HepG2 (cell line): ENCODE results near the gene AQP5. TPM values are rescaled to one million over a fixed set of nuclear protein-coding genes. Genes with fewer than 3 reads are reported as not detected.

Source experiments
- ASH2L ChIP-seq: fragments of 300-600, 200-600 bp; sonication (generic); IDR thresholded peaks from 2 replicates; pipeline ENCODE4 v1.7.0; 2017; ENCODE audit warnings: low read depth, mild to moderate bottlenecking, moderate library complexity, mixed read lengths, low read length; ENCODE audit not compliant: insufficient read length
- HNRNPK ChIP-seq: fragments of 200-400 bp; formaldehyde crosslinking; IDR thresholded peaks from 2 replicates; pipeline ENCODE4 v1.6.1; 2018; ENCODE audit warnings: low read length, low read depth, moderate library complexity, mild to moderate bottlenecking; ENCODE audit not compliant: poor library complexity, severe bottlenecking
- KLF9 ChIP-seq: IDR thresholded peaks from 2 replicates; pipeline ENCODE4 v1.6.1; 2016; ENCODE audit warnings: low read depth
- MAF1 ChIP-seq: sonication (generic); formaldehyde crosslinking; IDR thresholded peaks from 2 replicates; pipeline ENCODE4 v1.5.0; 2020; ENCODE audit warnings: missing genetic modification reagents, borderline replicate concordance
- NFATC3 ChIP-seq: sonication (generic); formaldehyde crosslinking; IDR thresholded peaks from 2 replicates; pipeline ENCODE4 v1.5.1; 2020; ENCODE audit warnings: mild to moderate bottlenecking, missing genetic modification reagents
- SP4 ChIP-seq: sonication (generic); formaldehyde crosslinking; IDR thresholded peaks from 2 replicates; pipeline ENCODE4 v1.8.1; 2023; ENCODE audit warnings: mild to moderate bottlenecking, missing genetic modification reagents
- TEAD2 ChIP-seq: sonication (generic); formaldehyde crosslinking; IDR thresholded peaks from 2 replicates; pipeline ENCODE4 v1.9.0; 2021; ENCODE audit warnings: missing genetic modification reagents
- TRIM24 ChIP-seq: sonication (generic); formaldehyde crosslinking; IDR thresholded peaks from 2 replicates; pipeline ENCODE4 v1.8.0; 2022; ENCODE audit warnings: mild to moderate bottlenecking, missing genetic modification reagents
- ZFP36 ChIP-seq: fragments of 150-350 bp; IDR thresholded peaks from 2 replicates; pipeline ENCODE4 v1.6.1; 2018; ENCODE audit warnings: borderline replicate concordance, low read length, low read depth; ENCODE audit not compliant: partially characterized antibody
- ZMAT3 ChIP-seq: sonication (generic); formaldehyde crosslinking; conservative IDR thresholded peaks from 2 replicates; pipeline ENCODE4 v1.7.0; 2021; ENCODE audit warnings: missing genetic modification reagents
- ZMYM2 ChIP-seq: sonication (generic); formaldehyde crosslinking; IDR thresholded peaks from 2 replicates; pipeline ENCODE4 v1.8.0; 2022; ENCODE audit warnings: mild to moderate bottlenecking, missing genetic modification reagents
- ZNF264 ChIP-seq: sonication (generic); formaldehyde crosslinking; IDR thresholded peaks from 2 replicates; pipeline ENCODE4 v1.4.0; 2020; ENCODE audit warnings: missing genetic modification reagents
- ZNF430 ChIP-seq: sonication (generic); formaldehyde crosslinking; IDR thresholded peaks from 2 replicates; pipeline ENCODE4 v1.9.0; 2021; ENCODE audit warnings: mild to moderate bottlenecking, missing genetic modification reagents
- ZNF446 ChIP-seq: sonication (generic); formaldehyde crosslinking; IDR thresholded peaks from 2 replicates; pipeline ENCODE4 v1.5.0; 2020; ENCODE audit warnings: mild to moderate bottlenecking, missing genetic modification reagents
- ZNF552 ChIP-seq: sonication (generic); formaldehyde crosslinking; IDR thresholded peaks from 2 replicates; pipeline ENCODE4 v1.9.0; 2022; ENCODE audit warnings: missing genetic modification reagents, mild to moderate bottlenecking, borderline replicate concordance
- ZNF781 ChIP-seq: sonication (generic); formaldehyde crosslinking; IDR thresholded peaks from 2 replicates; pipeline ENCODE4 v1.5.1; 2020; ENCODE audit warnings: borderline replicate concordance, mild to moderate bottlenecking, missing genetic modification reagents; ENCODE audit errors: not compliant biosample characterization
- polyA plus RNA-seq, 8 experiments: library from polyadenylated mRNA; depleted of rRNA in 3 of 8; stranded (reverse) in 7 of 8; unstranded in 1 of 8; fragments of >200 nt; fragmentation: Illumina TruSeq in 4 of 8; extraction: Trizol in 4 of 8; gene quantifications; 2 replicates each; pipeline versions ENCODE4 v1.2.1 to v1.2.3, GENCODE V29; 2011 to 2016; ENCODE audit warnings: low read depth in 4 of 8, missing spikeins in 1 of 8, mixed read lengths in 1 of 8; ENCODE audit not compliant: insufficient read depth in 1 of 8
- total RNA-seq, 5 experiments: library from RNA; depleted of rRNA; stranded (reverse); fragments of >200 nt; fragmentation: Illumina TruSeq; extraction: Trizol; gene quantifications; 2 replicates each; pipeline ENCODE4 v1.2.3, GENCODE V29; 2016; ENCODE audit warnings: low read depth in 1 of 5
- TF ChIP-seq, protein P1 (sequence below): sonication (generic); formaldehyde crosslinking; conservative IDR thresholded peaks from 2 replicates; pipeline ENCODE4 v1.8.0; 2022; ENCODE audit warnings: low read depth, missing genetic modification reagents
- TF ChIP-seq, protein P2 (sequence below): sonication (generic); formaldehyde crosslinking; IDR thresholded peaks from 2 replicates; pipeline ENCODE4 v1.4.0; 2020; ENCODE audit warnings: mild to moderate bottlenecking, missing genetic modification reagents
- TF ChIP-seq, protein P3 (sequence below): sonication (generic); formaldehyde crosslinking; IDR thresholded peaks from 2 replicates; pipeline ENCODE4 v1.5.0; 2020; ENCODE audit warnings: mild to moderate bottlenecking, missing genetic modification reagents, borderline replicate concordance
- TF ChIP-seq, protein P4 (sequence below): sonication (generic); formaldehyde crosslinking; IDR thresholded peaks from 2 replicates; pipeline ENCODE4 v1.5.0; 2020; ENCODE audit warnings: missing genetic modification reagents, mild to moderate bottlenecking, borderline replicate concordance
- TF ChIP-seq, protein P5 (sequence below): sonication (generic); formaldehyde crosslinking; IDR thresholded peaks from 2 replicates; pipeline ENCODE4 v1.4.0; 2020; ENCODE audit warnings: missing genetic modification reagents, borderline replicate concordance

The AQP5 gene
- total and polyA plus RNA-seq, 2 of the 13 experiments (the other 11 are each of a cell fraction or from before 2014, with no cell fraction given): not detected

DNA sequence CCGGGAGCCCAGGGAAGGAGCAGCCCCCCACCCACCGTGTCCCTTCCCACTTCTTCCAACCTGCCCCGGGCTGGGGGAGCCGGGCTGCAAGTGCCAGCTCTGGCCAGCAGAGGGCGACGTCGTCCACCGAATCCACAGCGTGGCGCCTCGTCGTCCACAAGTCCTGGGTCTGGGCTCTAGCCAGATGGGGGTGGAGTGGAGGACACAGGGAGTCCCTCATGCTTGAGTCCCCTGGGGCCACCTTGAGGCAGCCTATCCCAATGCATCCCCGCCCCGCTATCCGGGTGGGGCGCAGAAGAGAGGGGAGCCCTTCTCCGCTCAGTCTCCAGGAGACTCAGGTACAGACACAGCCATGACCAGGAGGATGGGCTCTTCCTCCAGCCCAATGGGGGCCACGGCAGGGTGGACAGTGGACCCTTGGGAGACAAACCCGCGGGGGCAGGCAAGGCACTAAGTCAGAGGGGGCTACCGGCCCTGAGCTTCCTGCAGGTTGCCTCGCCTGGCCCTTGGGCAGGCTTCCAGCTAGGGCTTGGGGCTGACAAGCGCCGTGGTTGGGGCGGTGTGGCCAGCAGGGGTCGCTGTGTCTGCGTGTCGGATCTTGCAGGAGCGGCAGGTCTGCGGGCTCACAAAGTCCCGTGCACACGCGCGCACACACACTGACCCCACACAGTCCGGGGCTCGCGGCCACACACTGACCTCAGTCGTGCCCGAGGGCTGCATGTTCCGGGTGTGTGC, 5.5 kb downstream of the AQP5 start (continued):
- no peak for TF ChIP-seq ZNF446 (CRISPR knock-in tag)
- TF ChIP-seq ZFP36: no peak
- TF ChIP-seq, protein P1, sequence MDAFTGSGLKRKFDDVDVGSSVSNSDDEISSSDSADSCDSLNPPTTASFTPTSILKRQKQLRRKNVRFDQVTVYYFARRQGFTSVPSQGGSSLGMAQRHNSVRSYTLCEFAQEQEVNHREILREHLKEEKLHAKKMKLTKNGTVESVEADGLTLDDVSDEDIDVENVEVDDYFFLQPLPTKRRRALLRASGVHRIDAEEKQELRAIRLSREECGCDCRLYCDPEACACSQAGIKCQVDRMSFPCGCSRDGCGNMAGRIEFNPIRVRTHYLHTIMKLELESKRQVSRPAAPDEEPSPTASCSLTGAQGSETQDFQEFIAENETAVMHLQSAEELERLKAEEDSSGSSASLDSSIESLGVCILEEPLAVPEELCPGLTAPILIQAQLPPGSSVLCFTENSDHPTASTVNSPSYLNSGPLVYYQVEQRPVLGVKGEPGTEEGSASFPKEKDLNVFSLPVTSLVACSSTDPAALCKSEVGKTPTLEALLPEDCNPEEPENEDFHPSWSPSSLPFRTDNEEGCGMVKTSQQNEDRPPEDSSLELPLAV (CRISPR knock-in tag): no peak
- TF ChIP-seq ASH2L: no peak
- no peak for TF ChIP-seq ZMAT3 (CRISPR knock-in tag)
- no peak for TF ChIP-seq TRIM24 (CRISPR knock-in tag)
- no peak for TF ChIP-seq MAF1 (CRISPR knock-in tag)
- TF ChIP-seq ZMYM2 (CRISPR knock-in tag): 0 out of 2 replicates have a peak, but pooled peaks have one; percentile 24
- TF ChIP-seq HNRNPK: no peak
- TF ChIP-seq, protein P2, sequence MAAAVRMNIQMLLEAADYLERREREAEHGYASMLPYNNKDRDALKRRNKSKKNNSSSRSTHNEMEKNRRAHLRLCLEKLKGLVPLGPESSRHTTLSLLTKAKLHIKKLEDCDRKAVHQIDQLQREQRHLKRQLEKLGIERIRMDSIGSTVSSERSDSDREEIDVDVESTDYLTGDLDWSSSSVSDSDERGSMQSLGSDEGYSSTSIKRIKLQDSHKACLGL (CRISPR knock-in tag): peak; percentile 68; the same call in 1 of the 2 replicates
- no peak for TF ChIP-seq ZNF781 (CRISPR knock-in tag)
- TF ChIP-seq, protein P3, sequence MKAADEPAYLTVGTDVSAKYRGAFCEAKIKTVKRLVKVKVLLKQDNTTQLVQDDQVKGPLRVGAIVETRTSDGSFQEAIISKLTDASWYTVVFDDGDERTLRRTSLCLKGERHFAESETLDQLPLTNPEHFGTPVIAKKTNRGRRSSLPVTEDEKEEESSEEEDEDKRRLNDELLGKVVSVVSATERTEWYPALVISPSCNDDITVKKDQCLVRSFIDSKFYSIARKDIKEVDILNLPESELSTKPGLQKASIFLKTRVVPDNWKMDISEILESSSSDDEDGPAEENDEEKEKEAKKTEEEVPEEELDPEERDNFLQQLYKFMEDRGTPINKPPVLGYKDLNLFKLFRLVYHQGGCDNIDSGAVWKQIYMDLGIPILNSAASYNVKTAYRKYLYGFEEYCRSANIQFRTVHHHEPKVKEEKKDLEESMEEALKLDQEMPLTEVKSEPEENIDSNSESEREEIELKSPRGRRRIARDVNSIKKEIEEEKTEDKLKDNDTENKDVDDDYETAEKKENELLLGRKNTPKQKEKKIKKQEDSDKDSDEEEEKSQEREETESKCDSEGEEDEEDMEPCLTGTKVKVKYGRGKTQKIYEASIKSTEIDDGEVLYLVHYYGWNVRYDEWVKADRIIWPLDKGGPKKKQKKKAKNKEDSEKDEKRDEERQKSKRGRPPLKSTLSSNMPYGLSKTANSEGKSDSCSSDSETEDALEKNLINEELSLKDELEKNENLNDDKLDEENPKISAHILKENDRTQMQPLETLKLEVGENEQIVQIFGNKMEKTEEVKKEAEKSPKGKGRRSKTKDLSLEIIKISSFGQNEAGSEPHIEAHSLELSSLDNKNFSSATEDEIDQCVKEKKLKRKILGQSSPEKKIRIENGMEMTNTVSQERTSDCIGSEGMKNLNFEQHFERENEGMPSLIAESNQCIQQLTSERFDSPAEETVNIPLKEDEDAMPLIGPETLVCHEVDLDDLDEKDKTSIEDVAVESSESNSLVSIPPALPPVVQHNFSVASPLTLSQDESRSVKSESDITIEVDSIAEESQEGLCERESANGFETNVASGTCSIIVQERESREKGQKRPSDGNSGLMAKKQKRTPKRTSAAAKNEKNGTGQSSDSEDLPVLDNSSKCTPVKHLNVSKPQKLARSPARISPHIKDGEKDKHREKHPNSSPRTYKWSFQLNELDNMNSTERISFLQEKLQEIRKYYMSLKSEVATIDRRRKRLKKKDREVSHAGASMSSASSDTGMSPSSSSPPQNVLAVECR (CRISPR knock-in tag): peak; percentile 23; the same call in 1 of the 2 replicates
- TF ChIP-seq TEAD2: no peak
- TF ChIP-seq, protein P4, sequence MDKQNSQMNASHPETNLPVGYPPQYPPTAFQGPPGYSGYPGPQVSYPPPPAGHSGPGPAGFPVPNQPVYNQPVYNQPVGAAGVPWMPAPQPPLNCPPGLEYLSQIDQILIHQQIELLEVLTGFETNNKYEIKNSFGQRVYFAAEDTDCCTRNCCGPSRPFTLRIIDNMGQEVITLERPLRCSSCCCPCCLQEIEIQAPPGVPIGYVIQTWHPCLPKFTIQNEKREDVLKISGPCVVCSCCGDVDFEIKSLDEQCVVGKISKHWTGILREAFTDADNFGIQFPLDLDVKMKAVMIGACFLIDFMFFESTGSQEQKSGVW (CRISPR knock-in tag): no peak
- no peak for TF ChIP-seq NFATC3 (CRISPR knock-in tag)
- TF ChIP-seq ZNF430 (CRISPR knock-in tag): no peak; the same call in 1 of the 2 replicates
- TF ChIP-seq, protein P5, sequence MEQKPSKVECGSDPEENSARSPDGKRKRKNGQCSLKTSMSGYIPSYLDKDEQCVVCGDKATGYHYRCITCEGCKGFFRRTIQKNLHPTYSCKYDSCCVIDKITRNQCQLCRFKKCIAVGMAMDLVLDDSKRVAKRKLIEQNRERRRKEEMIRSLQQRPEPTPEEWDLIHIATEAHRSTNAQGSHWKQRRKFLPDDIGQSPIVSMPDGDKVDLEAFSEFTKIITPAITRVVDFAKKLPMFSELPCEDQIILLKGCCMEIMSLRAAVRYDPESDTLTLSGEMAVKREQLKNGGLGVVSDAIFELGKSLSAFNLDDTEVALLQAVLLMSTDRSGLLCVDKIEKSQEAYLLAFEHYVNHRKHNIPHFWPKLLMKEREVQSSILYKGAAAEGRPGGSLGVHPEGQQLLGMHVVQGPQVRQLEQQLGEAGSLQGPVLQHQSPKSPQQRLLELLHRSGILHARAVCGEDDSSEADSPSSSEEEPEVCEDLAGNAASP (CRISPR knock-in tag): no peak
- no peak for TF ChIP-seq ZNF552
- no peak for TF ChIP-seq ZNF264 (CRISPR knock-in tag)
- no peak for TF ChIP-seq SP4 (CRISPR knock-in tag)
- no peak for TF ChIP-seq KLF9 (CRISPR knock-in tag)
